ENCODE measurements around the gene ARMC12. TPM values are rescaled to one million over a fixed set of nuclear protein-coding genes. Genes with fewer than 3 reads are reported as not detected.
A peak's percentile ranks its signal among the peaks of the same experiment; 100 is the strongest.

ARMC12 gene
- total and polyA plus RNA-seq, 4 donors = 0.40 to 3.7 (median 1.2) TPM

DNA sequence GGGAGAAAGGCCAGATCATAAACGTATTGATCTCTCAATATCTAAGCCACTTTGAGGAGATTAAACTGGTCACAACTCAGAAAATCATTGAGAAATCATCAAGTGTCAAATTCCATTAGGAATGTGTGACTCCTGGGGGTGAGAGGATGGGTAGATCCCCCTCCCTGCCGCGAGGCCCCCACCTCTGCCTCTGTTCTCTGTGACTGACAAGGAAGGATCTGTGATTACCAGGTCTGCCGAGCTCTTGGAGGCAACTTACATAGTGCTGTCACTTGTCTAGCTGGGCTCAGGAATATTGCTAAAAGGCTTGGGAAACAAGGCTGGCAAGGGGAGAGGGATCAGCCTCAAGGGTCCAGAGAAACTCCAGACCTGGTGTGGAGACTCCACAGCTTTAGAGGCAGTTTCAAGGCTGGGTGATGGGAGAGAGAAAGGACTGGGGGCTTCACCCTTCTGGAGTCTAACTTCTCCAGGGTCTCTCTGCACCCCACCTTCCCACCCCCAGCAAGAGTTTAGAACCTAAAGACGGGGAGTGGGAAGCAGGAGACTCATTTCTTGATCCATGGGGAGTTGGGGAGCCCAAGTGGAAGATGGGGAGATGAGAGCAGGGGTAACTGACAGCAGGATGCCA, 11.6 kb upstream of the ARMC12 start:
- Histone ChIP-seq H3K9me3 (ENCODE audit: control insufficient read depth, insufficient read depth, low read length) (no peaks in the 10 kb centered on the region), H3K4me1 (ENCODE audit: control insufficient read depth, insufficient read depth, low read length) (peaks cover 40% of the 10 kb centered on the region), H3K27me3 (ENCODE audit: control insufficient read depth, insufficient read depth, low read length) (no peaks in the 10 kb centered on the region), H3K4me3 (ENCODE audit: low read depth, low read length) (no peak overlapping the region), H3K27ac (ENCODE audit: low read depth, low read length) (peak overlapping the region; percentile 67), H3K36me3 (ENCODE audit: control insufficient read depth, insufficient read depth, low read length) (no peaks in the 10 kb centered on the region)
- no peak for DNase-seq (ENCODE audit: low read depth in 4 of 6, low spot score in 6 of 6)
- WGBS (ENCODE audit: insufficient coverage) = 23% methylated on average over 3 of the region's 5 CpGs

DNA sequence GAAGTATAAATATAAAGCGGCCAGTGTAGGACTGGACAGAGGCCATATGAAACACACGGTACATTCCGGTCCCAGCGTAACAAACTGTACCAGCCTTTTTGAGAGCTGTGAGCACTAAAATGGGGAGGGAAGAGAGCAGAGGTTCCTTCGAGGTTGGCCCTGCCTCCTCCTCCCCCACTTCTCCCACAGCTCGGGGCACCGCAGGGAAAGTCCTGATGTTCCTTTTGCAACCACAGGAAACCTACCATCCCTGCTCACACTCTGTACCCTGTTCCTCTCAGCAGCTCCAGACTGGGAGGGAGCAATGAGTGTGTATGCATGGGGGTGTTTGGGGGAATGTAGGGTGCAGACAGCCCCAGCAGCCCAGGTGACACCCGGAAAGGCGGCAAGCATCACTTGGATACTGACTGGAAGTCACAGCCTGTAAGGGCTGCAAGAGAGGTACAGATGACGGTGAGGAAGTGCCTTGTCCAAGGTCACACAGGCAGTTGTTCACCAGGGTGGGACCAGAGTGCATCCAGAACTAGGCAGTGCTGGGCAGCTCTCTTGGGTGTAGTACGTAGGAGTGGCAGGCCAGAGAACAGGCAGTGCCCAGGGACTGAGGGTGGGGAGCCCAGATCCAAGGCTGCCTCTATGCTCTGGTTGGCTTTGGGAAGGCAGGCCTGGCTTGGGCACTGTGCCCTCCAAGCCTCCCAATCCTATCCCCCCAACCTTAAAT, 11.0 kb upstream of the ARMC12 start:
- WGBS (ENCODE audit: insufficient coverage) = 89% methylated on average over 4 of the region's 11 CpGs
- no peak overlapping the region for H3K4me3 ChIP-seq (ENCODE audit: low read depth, low read length)

DNA sequence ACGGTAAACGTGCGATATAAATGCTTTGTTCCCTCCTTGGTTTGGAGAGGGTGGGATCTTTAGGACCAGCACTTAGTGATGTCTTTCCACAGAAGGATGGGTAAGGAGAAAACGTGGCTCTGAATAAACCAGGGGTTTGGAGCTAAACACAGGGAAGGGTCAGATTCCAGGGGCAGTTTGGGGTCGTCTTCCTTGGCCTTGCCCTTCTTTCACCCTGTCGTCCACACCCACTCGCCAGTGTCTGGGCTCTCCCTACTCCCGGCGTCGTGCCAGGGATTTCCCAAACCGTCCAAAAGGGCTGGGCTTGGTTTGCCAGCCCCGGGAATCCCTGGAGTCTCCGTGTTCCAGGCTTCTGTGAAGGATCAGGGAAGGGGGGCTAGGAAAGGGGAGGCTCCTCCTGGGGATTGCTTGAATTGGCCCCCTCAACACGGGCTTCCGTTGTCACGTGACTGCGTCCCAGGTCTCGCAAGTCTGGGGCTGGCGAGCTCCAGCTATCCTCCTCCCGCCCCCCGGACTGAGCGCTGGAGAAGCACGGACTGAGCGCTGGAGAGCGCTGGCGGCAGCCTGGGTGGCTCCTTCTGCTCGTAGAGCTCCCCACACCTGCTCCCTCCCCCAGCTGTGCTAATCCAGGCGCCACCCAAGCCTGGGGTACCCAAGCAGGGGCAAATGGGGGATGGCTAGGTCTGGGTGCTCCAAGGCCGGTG, 9.4 kb upstream of the ARMC12 start:
- Histone ChIP-seq H3K4me1 (ENCODE audit: control insufficient read depth, insufficient read depth, low read length) (peaks cover 42% of the 10 kb centered on the region), H3K4me3 (ENCODE audit: low read depth, low read length) (peak overlapping the region; percentile 64)
- DNase-seq (ENCODE audit: low read depth in 4 of 6, low spot score in 6 of 6) = peak in 5 of 6 donors; percentile 61 to 98 (median 75)

More for the DNA sequence above, 11.0 kb upstream of the ARMC12 start:
- Histone ChIP-seq H3K27me3 (ENCODE audit: control insufficient read depth, insufficient read depth, low read length) (no peaks in the 10 kb centered on the region), H3K36me3 (ENCODE audit: control insufficient read depth, insufficient read depth, low read length) (no peaks in the 10 kb centered on the region), H3K4me1 (ENCODE audit: control insufficient read depth, insufficient read depth, low read length) (peaks cover 33% of the 10 kb centered on the region), H3K9me3 (ENCODE audit: control insufficient read depth, insufficient read depth, low read length) (no peaks in the 10 kb centered on the region), H3K27ac (ENCODE audit: low read depth, low read length) (peak overlapping the region; percentile 67)
- DNase-seq (ENCODE audit: low read depth in 4 of 6, low spot score in 6 of 6) = no peak

DNA sequence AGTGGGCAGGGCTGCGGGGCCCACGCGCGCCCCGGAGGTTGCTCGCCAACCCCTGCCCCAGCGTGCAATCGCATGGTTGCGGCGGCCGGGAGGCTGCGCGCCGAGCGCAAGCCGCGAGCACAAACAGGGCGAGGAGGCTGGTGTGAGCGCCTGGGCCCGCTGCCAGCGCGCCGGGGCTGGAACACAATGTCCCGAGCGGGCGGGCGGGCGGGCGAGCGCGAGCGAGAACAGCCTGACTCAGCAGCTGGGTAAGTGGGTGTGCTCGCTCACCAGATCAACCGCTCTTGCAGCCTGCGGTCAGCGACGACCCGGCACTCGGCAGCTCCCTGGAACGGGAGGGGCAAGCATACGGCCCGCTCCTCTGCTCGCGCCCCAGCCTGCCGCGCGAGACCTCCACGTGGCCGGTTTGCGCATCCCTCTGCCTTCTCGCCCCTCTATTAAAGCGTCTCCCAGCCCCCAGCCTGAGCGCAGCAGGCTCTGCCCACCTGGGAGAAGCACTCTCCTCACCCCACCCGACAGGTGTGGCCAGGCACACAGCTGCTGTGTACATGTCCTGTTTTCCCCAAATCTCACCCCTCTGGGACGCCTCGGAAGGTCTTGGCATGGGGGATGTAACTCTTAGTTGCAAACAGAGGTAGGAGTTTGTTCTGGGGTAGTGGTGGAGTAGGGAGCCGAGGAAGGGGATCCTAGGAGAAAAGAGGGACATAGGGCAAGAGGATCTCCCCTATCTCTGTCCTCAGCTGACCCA, 8.7 kb upstream of the ARMC12 start:
- DNase-seq (ENCODE audit: low read depth in 4 of 6, low spot score in 6 of 6) = peak in 4 of 6 donors; percentile 66 to 94 (median 80)
- WGBS (ENCODE audit: insufficient coverage) = under 1% methylated on average over 53 of the region's 57 CpGs
- Histone ChIP-seq H3K36me3 (ENCODE audit: control insufficient read depth, insufficient read depth, low read length) (no peaks in the 10 kb centered on the region), H3K4me3 (ENCODE audit: low read depth, low read length) (peak overlapping the region; percentile 64), H3K4me1 (ENCODE audit: control insufficient read depth, insufficient read depth, low read length) (peaks cover 48% of the 10 kb centered on the region), H3K9me3 (ENCODE audit: control insufficient read depth, insufficient read depth, low read length) (no peaks in the 10 kb centered on the region), H3K27me3 (ENCODE audit: control insufficient read depth, insufficient read depth, low read length) (no peaks in the 10 kb centered on the region), H3K27ac (ENCODE audit: low read depth, low read length) (peak overlapping the region; percentile 92)

More for the DNA sequence above, 9.4 kb upstream of the ARMC12 start:
- WGBS (ENCODE audit: insufficient coverage) = 0% methylated on average over 26 of the region's 29 CpGs
- Histone ChIP-seq H3K27ac (ENCODE audit: low read depth, low read length) (peak overlapping the region; percentile 92), H3K9me3 (ENCODE audit: control insufficient read depth, insufficient read depth, low read length) (no peaks in the 10 kb centered on the region), H3K27me3 (ENCODE audit: control insufficient read depth, insufficient read depth, low read length) (no peaks in the 10 kb centered on the region), H3K36me3 (ENCODE audit: control insufficient read depth, insufficient read depth, low read length) (no peaks in the 10 kb centered on the region)

DNA sequence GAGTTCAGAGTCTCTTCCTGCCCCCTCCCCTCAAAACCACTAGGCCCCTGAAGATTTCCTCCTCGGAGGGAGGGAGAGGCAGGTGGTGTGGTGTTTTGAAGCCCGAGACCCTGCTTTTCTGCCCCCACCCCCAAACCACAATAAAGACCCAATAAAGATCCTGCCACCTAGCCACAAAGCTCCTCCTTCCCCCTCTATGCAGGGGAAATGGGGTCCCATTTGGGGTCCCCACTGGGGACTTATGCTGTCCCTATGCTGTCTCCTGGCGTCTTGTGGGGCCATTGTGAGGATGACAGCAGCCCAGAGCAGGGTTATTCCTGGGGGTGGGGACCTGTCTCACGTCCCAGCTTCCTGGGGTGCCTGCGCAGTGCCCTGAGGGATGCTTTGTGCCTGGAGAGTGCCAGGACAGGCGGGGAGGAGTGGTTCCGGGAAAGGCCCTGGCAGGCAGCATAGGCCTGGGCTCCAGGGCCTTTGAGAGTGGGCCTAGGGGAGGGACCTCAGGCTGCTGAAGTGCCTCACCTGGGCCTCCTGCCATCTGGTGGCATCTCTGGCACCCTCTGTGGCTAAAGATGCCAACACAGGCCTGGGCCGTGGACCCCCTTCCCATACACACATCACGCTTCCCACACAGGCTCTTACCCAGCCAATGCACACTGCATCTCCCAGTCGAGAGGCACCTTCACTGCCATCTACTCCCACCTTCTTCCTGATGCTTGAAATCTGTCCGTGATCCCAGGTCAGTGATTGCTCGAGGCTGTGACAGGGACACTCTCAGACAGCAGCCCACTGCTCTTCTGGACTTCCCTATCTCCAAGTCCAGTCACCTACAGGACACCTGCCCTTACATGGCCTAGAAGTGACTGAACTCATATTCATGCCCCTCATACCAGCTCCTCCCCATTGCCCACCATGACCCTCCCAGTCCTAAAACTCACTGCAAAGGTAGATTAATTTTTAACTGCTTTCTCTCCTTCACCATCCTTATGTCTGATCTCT, 7.9 kb upstream of the ARMC12 start:
- 58% methylated on average over 10 of the region's 12 CpGs for WGBS (ENCODE audit: insufficient coverage)
- no peaks in the 10 kb centered on the region for H3K36me3 ChIP-seq (ENCODE audit: control insufficient read depth, insufficient read depth, low read length)
- peak overlapping the region; percentile 91 for H3K27ac ChIP-seq (ENCODE audit: low read depth, low read length)
- H3K27me3 ChIP-seq (ENCODE audit: control insufficient read depth, insufficient read depth, low read length) = no peaks in the 10 kb centered on the region
- H3K4me1 ChIP-seq (ENCODE audit: control insufficient read depth, insufficient read depth, low read length) = peaks cover 48% of the 10 kb centered on the region
- peak in 1 of 6 donors; percentile 30 for DNase-seq (ENCODE audit: low read depth in 4 of 6, low spot score in 6 of 6)
- H3K4me3 ChIP-seq (ENCODE audit: low read depth, low read length) = peak overlapping the region; percentile 52
- no peaks in the 10 kb centered on the region for H3K9me3 ChIP-seq (ENCODE audit: control insufficient read depth, insufficient read depth, low read length)

DNA sequence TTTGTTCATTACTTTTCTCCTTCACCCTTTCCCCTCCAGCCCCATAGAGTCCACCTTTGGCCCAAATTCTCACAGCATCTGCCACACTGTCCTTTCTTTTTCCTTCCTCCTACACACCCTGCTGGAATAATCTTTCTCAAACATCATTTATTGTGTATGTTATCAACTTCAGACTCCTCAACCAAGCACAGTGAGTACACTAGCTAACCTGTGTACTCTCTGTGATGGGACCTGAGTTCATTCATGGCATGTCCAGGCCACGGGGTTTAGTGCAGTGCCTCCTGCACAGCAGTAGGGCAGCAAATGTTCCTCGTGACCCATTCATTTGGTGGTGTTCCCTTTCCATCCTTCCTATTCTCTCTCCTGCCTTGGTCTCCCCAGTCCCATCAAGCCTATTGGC, 7.1 kb upstream of the ARMC12 start:
- 25% methylated on average over 2 of the region's 2 CpGs for WGBS (ENCODE audit: insufficient coverage)
- DNase-seq (ENCODE audit: low read depth in 4 of 6, low spot score in 6 of 6) = no peak
- Histone ChIP-seq H3K27me3 (ENCODE audit: control insufficient read depth, insufficient read depth, low read length) (no peaks in the 10 kb centered on the region), H3K27ac (ENCODE audit: low read depth, low read length) (no peak overlapping the region), H3K9me3 (ENCODE audit: control insufficient read depth, insufficient read depth, low read length) (no peaks in the 10 kb centered on the region), H3K36me3 (ENCODE audit: control insufficient read depth, insufficient read depth, low read length) (no peaks in the 10 kb centered on the region), H3K4me1 (ENCODE audit: control insufficient read depth, insufficient read depth, low read length) (peaks cover 48% of the 10 kb centered on the region), H3K4me3 (ENCODE audit: low read depth, low read length) (no peak overlapping the region)

DNA sequence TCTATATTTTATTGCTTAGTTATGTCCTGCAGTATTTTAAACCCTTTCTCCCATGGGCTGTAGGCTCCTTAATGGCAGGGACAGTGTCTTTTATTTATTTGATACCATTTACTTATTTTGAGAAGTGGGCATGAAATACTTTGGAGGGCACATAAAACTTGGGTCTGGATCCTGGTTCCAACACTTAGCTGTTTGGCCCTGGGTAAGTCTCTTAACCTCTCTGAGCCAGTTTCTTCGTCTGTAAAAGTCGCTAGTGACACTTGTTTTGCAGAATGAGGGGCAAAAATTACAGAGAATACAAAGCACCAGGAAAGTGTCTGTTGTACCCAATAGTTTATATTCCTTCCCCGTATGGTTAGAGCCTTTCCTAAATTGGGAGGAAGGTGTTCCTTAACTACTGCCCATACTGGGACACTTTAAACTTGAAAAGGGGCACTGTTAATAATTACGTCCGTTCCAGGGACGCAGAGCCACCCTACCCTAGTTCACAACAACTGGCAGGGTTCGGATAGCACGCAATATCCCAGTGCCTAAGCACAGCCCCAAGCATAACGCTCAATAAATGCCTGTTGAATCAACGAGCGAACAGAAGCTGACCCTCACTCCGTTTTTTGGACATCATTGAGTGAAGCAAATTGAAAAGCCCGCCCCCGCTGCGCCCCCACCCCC, 6.0 kb upstream of the ARMC12 start:
- no peak for DNase-seq (ENCODE audit: low read depth in 4 of 6, low spot score in 6 of 6)
- no peaks in the 10 kb centered on the region for H3K9me3 ChIP-seq (ENCODE audit: control insufficient read depth, insufficient read depth, low read length)
- H3K27me3 ChIP-seq (ENCODE audit: control insufficient read depth, insufficient read depth, low read length) = no peaks in the 10 kb centered on the region
- H3K4me1 ChIP-seq (ENCODE audit: control insufficient read depth, insufficient read depth, low read length) = peaks cover 45% of the 10 kb centered on the region
- no peaks in the 10 kb centered on the region for H3K36me3 ChIP-seq (ENCODE audit: control insufficient read depth, insufficient read depth, low read length)
- whole genome bisulfite sequencing (ENCODE audit: insufficient coverage) = 4% methylated on average over 11 of the region's 15 CpGs
- peak overlapping the region; percentile 20 for H3K4me3 ChIP-seq (ENCODE audit: low read depth, low read length)
- peak overlapping the region; percentile 70 for H3K27ac ChIP-seq (ENCODE audit: low read depth, low read length)

DNA sequence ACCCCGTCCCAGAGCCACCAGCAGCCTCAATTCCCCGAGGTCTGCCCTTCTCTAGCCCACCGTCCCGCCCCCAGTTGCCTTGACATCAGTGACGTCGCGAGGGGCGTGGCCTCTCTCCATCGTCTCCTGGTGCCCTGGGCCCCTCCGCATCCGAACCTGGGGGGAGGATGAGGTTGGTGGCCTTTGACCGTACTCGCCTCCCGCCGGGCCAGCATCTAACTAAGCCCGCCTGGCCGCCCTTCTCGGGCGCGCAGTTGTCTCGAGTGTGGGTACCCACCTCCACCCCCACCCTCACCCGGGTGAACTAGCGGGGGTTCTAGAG, 5.5 kb upstream of the ARMC12 start:
- H3K4me3 ChIP-seq (ENCODE audit: low read depth, low read length) = peak overlapping the region; percentile 84
- H3K9me3 ChIP-seq (ENCODE audit: control insufficient read depth, insufficient read depth, low read length) = no peaks in the 10 kb centered on the region
- H3K27me3 ChIP-seq (ENCODE audit: control insufficient read depth, insufficient read depth, low read length) = no peaks in the 10 kb centered on the region
- H3K4me1 ChIP-seq (ENCODE audit: control insufficient read depth, insufficient read depth, low read length) = peaks cover 42% of the 10 kb centered on the region
- DNase-seq (ENCODE audit: low read depth in 4 of 6, low spot score in 6 of 6) = peak in 5 of 6 donors; percentile 77 to 97 (median 90)
- WGBS (ENCODE audit: insufficient coverage) = 3% methylated on average over 4 of the region's 23 CpGs
- no peaks in the 10 kb centered on the region for H3K36me3 ChIP-seq (ENCODE audit: control insufficient read depth, insufficient read depth, low read length)
- peak overlapping the region; percentile 95 for H3K27ac ChIP-seq (ENCODE audit: low read depth, low read length)
